HepG2 (cell line): ENCODE results near the gene SLC38A3. TPM values are rescaled to one million over a fixed set of nuclear protein-coding genes. Genes with fewer than 3 reads are reported as not detected.

Experiments
- ETV6 ChIP-seq: sonication (generic); formaldehyde crosslinking; conservative IDR thresholded peaks from 2 replicates; pipeline ENCODE4 v1.4.0; 2020; ENCODE audit warnings: missing genetic modification reagents
- IKZF5 ChIP-seq: IDR thresholded peaks from 2 replicates; pipeline ENCODE4 v1.6.1; 2018; ENCODE audit warnings: missing genetic modification reagents, mild to moderate bottlenecking, missing compliant biosample characterization
- MIER3 ChIP-seq: IDR thresholded peaks from 2 replicates; pipeline ENCODE4 v1.6.1; 2016; ENCODE audit warnings: missing compliant biosample characterization, borderline replicate concordance
- THAP8 ChIP-seq: sonication (generic); formaldehyde crosslinking; IDR thresholded peaks from 2 replicates; pipeline ENCODE4 v1.5.1; 2020; ENCODE audit warnings: missing genetic modification reagents, mild to moderate bottlenecking, borderline replicate concordance
- ZNF552 ChIP-seq: sonication (generic); formaldehyde crosslinking; IDR thresholded peaks from 2 replicates; pipeline ENCODE4 v1.9.0; 2022; ENCODE audit warnings: missing genetic modification reagents, mild to moderate bottlenecking, borderline replicate concordance
- ZNF576 ChIP-seq: sonication (generic); formaldehyde crosslinking; IDR thresholded peaks from 2 replicates; pipeline ENCODE4 v1.4.0; 2020; ENCODE audit warnings: mild to moderate bottlenecking, missing genetic modification reagents
- ZNF609 ChIP-seq: sonication (generic); formaldehyde crosslinking; IDR thresholded peaks from 2 replicates; pipeline ENCODE4 v1.4.0; 2020; ENCODE audit warnings: mild to moderate bottlenecking, missing genetic modification reagents, borderline replicate concordance
- ZNF646 ChIP-seq: sonication (generic); formaldehyde crosslinking; IDR thresholded peaks from 2 replicates; pipeline ENCODE4 v1.9.0; 2021; ENCODE audit warnings: mild to moderate bottlenecking, missing genetic modification reagents
- ZNF678 ChIP-seq: sonication (generic); formaldehyde crosslinking; IDR thresholded peaks from 2 replicates; pipeline ENCODE4 v1.4.0; 2020; ENCODE audit warnings: mild to moderate bottlenecking, missing genetic modification reagents
- ZNF740 ChIP-seq: sonication (generic); formaldehyde crosslinking; IDR thresholded peaks from 2 replicates; pipeline ENCODE4 v1.4.0; 2020; ENCODE audit warnings: missing genetic modification reagents
- ZNF766 ChIP-seq: sonication (generic); formaldehyde crosslinking; IDR thresholded peaks from 2 replicates; pipeline ENCODE4 v1.5.0; 2020; ENCODE audit warnings: missing genetic modification reagents, borderline replicate concordance
- polyA plus RNA-seq, 8 experiments: library from polyadenylated mRNA; depleted of rRNA in 3 of 8; stranded (reverse) in 7 of 8; unstranded in 1 of 8; fragments of >200 nt; fragmentation: Illumina TruSeq in 4 of 8; extraction: Trizol in 4 of 8; gene quantifications; 2 replicates each; pipeline versions ENCODE4 v1.2.1 to v1.2.3, GENCODE V29; 2011 to 2016; ENCODE audit warnings: low read depth in 4 of 8, missing spikeins in 1 of 8, mixed read lengths in 1 of 8; ENCODE audit not compliant: insufficient read depth in 1 of 8
- total RNA-seq, 5 experiments: library from RNA; depleted of rRNA; stranded (reverse); fragments of >200 nt; fragmentation: Illumina TruSeq; extraction: Trizol; gene quantifications; 2 replicates each; pipeline ENCODE4 v1.2.3, GENCODE V29; 2016; ENCODE audit warnings: low read depth in 1 of 5

Gene SLC38A3
- total and polyA plus RNA-seq, 2 of the 13 experiments (the other 11 are each of a cell fraction or from before 2014, with no cell fraction given) = 29.8 to 164 TPM

- peak; percentile 20; the same call in 1 of the 2 replicates for TF ChIP-seq IKZF5 (CRISPR knock-in tag)
- 0 out of 2 replicates have a peak, but pooled peaks have one; percentile 22 for TF ChIP-seq ETV6 (CRISPR knock-in tag)
- peak; percentile 44; the same call in 1 of the 2 replicates for TF ChIP-seq ZNF646 (CRISPR knock-in tag)
- TF ChIP-seq ZNF766 (CRISPR knock-in tag) = no peak
- TF ChIP-seq THAP8 (CRISPR knock-in tag) = no peak
- TF ChIP-seq ZNF552 = no peak
- TF ChIP-seq ZNF740 (CRISPR knock-in tag) = peak; percentile 99
- 0 out of 2 replicates have a peak, but pooled peaks have one; percentile 29 for TF ChIP-seq MIER3
- TF ChIP-seq ZNF576 = no peak
- TF ChIP-seq ZNF609 (CRISPR knock-in tag) = peak; percentile 41; the same call in 1 of the 2 replicates
- TF ChIP-seq ZNF678 (CRISPR knock-in tag) = no peak; the same call in 1 of the 2 replicates
Measured at GRCh38 chr3:50194128-50194902, 10.8 kb upstream of the SLC38A3 start (continued).
